Germinal center (tissue), 1 donor: ENCODE results near the gene KCNQ2.

ENCODE experiments used
- DNase-seq: peaks from one replicate; pipeline ENCODE4 v3.0.0; 2012; ENCODE audit warnings: mixed read lengths, low spot score

Gene KCNQ2

DNA sequence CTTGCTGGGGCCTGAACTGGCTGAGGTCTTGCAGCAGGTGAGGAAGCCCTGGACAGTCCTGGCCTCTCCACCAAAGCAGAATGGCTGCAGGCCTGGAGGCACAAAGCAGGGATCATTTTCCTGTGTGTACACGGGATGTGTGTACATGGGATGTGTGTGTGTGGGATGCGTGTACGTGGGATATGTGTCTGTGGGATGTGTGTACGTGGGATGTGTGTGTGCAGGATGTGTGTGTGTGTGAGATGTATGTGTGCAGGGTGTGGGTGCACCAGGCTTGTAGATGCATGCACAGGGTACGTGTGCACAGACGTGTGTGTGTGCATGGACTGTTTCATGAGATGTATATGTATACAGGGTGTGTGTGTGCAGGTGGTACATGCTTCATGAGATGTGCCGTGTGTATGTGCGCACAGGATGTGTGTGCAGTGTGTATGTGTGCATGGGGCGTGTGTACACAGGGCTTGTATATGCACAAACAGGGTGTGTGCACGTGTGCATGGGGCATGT lies 103.4 kb downstream of the KCNQ2 start:
- no peak for DNase-seq

DNA sequence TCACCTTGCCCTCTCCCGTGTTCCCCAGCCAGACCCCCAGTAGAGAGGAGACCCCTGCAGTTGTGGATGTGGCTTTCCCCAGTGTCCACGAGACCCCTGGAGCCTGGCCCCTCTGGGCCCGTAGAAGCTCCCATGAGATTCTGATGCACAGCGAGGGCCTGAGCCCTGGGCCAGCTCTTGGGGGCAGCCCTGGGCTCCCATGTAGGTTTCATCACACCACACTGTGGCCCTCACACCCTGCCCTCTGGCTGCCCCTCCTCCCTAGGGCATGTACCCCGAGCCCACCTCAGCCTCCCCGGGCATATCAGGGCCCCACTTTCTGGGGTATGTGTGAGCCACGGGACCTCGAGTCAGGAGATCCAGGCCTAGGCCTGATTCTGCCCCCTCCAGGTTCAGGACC lies 104.3 kb downstream of the KCNQ2 start:
- DNase-seq, result no peak

DNA sequence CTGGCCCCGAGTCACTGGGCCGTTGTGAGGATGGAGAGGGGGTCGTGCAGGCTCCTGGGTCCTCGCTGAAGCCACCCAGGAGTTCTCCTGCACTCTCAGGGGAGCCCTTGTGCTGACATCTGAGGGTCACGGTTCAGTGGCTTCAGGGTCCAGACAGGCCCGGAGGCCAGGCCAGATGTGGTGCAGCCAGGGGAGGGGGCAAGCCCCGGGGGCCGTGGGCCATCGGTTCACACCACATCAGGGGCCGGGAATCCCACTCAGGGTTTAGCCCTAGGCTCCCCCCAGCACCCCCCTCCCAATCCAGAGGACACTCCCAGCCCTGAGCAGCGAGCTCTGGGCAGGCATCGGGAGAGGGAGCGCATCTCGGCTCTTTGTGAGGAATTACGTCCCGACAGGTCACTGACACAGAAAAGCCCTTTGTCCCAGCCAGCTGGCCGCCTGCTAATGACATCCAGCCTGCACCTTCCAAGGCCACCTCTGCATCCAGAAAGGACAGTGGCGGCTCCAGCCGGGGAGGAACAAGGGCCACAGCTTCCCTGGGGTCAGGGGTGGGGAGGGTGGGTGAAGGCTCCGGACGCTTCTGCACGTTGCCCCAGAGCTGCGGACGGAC lies 104.9 kb downstream of the KCNQ2 start:
- DNase-seq, result no peak

DNA sequence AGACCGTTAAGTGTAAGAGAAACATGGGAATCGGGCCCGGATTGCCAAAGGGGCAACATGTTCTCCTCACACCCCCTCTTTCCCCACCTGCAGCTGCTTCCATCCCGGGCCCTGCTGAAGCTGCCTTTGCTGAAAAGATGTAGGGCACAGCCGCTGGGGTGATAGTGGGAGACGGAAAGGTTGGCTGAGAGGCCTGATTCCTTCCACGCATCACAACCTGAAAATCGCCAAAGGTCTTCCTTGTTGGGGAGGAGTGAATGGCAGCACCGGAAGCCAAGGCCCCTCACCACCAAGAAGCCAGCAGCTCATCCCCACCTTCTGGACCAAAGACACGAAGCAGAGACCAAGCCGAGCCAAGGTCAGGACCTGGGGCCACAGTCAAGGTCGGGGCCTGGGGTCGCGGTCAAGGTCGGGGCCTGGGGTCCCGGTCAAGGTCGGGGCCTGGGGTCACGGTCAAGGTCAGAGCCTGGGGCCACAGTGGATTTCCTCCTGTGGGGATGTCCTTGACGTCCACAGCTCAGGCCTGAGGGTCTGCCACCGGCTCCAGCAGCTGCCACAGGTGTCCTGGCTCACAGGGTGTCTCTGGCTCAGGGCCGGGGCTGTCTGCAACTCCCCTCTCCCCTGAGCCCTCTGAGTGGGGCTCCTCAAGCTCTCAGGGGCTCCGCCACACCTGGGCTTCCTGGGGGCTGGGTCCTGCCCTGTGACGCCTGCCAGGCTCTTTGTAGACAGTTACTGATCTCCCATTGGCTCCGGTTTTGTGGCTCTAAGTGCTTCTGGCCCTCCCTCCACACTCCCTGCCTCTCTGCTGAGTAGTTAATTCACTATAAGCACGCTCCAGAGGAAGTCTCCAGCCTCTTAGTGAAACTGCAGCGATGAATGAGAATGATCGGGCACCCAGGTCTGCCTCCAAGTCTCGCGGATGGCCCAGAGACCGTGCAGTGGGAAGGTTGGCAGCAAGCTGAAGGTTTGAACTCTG lies 105.8 kb downstream of the KCNQ2 start:
- DNase-seq, result no peak

DNA sequence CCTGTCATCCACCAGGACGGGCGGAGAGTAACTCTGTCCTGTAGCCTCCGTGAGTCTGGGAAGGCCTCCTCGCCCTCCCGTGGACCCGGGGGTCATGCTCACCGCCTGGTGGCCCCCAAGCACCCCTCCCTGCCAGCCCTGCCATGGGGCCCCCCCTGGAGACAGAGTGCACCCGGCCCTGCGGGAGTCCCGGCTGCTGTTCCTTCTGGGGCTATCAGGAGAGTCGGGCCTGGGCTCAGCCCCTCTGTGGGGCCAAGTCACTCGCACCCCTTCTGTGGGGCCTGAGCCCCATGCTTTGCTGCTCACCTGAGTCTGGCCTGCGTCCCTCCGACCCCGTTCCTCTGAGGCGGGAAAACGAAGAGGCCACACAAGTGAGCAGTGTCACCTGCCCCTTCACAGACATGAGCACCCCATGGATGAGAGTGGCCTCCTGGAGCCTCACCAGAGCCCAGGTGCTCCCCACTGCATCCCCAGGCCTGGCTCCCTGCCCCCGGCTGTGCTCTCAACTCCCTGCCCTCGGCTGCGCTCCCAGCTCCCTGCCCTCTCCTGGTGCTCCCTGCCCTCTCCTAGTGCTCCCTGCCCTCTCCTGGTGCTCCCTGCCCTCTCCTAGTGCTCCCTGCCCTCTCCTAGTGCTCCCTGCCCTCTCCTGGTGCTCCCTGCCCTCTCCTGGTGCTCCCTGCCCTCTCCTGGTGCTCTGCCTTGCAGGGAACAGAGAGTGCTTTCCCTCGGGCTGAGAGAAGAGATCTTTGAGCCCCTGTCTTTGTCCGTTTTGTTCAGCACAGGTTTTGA lies 106.7 kb downstream of the KCNQ2 start:
- DNase-seq, result no peak

DNA sequence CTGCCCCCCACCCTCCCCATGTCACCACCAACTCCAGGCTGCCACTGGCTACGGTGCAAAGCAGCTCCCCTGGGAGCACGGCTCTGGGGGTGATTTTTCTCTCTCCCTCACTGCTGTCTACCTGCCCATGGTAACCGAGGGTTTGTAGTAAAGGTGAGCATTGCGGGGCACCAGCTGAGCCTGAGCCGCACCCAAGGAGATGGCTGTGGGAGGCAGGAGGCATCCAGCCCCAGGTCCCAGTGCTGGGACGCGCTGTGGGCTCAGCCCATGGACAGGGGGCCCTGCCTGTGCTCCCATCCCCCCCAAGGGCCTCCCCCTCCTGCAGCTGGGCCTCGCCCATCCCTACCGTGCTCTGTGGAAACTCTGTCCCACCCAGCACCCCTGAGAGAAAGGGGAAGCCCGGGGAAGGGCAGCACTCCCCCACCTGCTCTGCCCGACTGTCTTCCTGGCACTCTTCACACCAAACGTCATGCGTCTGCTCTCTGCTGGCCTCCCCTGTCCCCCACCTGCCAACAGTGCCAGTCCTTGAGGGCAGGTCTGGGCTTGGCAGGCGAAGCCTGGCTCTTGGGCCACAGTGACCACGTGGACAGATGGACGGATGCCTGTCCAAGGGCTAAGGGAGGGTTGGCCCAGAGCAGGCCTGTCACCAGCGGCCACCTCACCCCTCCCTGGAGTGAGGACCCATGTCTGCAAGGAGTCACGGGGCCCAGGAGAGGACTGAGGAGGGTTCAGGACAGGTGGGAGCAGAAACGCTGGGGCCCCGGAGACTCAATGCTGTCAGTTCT lies 107.5 kb downstream of the KCNQ2 start:
- no peak for DNase-seq

DNA sequence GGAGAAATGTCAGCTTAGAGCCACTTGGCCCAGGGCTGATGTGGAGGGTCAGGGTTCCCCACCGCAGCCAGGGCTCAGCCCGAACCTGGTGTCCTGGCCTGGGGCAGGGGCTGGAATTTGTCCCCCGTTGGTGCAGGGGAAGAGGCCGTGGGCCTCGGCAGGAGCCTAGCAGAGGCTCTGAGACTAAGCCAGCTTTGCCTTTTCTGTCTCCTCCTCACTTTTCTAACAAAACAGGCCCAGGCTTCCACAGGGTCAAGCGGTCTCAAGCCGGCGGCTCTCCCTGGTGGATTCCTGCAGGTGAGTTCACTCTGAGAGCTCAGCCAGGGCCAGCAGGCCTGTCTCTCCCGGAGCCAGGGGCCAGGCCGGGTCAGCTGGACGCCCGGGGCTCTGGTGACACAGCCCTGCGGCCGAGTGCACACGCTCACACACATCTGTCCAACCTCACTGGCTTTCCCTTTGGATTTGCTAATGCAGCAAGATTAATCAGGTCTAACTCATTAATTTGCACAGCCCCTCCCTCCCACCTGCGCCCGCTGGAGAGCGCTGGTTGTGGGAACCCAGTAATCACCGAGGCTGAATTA lies 108.4 kb downstream of the KCNQ2 start:
- no peak for DNase-seq

DNA sequence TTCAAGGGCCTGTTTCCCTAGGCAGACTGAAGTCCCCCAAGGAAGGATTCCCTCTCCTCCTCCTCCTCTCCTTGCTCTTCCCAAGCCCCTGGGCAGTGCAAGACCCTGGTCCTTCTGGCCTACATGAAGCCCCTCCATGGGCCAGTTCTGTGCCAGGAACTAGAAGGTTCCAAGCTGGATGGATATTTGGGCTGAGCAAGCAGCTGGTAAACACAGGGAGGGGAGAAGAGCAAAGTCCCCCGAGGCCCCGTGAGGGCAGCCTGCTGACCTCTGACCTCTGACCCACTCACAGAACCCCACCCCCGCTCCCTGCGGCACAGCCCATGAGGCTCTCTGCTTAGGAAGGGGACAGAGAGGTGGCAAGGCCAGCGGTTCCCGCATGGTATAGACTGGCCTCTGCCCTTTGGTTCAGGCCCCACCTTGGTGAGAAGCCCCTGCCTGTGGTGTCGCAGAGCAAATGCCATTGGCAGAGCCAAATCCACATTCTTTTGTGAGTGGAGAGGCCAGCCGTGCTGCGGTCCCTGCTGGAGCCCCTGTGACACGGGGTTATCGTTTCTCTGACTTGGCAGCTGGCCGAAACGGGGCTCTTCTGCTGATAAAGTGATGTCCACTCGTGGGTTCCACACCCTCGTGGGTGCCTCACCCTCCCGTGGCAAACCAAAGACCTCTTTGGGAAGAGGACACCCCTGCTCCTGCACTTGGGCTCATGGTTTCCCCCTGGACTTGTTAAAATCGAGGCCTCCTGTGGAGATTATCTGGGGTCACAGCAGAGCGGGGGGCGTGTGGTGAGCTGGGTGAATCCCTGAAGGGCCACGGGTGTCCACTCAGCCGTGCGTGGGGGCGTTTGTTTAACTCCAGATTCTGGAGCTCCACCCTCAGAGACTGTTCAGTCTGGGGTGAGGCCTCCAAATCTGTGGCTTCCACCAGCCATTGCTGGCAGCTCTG lies 109.2 kb downstream of the KCNQ2 start:
- no peak for DNase-seq

DNA sequence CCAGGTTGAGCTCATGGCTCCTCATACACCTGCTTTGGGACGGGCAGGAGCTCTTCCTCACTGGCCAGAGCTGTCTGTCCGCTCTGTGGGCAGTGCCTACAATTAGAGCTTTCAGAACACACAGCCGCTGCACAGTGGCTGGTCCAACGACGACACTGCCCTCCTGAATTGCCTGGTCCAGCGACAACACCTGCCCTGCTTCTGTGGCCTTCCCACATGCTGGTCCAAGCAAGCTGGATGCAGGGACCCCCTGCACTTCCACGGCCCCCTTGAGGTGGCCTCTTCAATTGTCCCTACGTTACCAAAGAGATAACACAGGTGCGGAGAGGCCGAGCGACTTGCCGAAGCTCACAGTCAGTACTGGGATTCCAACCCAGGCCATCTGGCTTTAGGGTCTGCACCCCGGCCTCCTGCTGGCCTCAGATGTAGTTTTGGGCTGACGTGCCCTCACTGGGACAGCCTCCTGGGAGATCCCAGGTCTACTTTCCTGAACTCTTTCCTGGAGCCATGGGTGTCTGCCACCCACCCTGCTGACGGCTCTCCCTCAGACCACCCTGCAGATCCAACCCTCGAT lies 109.9 kb downstream of the KCNQ2 start:
- no peak for DNase-seq

DNA sequence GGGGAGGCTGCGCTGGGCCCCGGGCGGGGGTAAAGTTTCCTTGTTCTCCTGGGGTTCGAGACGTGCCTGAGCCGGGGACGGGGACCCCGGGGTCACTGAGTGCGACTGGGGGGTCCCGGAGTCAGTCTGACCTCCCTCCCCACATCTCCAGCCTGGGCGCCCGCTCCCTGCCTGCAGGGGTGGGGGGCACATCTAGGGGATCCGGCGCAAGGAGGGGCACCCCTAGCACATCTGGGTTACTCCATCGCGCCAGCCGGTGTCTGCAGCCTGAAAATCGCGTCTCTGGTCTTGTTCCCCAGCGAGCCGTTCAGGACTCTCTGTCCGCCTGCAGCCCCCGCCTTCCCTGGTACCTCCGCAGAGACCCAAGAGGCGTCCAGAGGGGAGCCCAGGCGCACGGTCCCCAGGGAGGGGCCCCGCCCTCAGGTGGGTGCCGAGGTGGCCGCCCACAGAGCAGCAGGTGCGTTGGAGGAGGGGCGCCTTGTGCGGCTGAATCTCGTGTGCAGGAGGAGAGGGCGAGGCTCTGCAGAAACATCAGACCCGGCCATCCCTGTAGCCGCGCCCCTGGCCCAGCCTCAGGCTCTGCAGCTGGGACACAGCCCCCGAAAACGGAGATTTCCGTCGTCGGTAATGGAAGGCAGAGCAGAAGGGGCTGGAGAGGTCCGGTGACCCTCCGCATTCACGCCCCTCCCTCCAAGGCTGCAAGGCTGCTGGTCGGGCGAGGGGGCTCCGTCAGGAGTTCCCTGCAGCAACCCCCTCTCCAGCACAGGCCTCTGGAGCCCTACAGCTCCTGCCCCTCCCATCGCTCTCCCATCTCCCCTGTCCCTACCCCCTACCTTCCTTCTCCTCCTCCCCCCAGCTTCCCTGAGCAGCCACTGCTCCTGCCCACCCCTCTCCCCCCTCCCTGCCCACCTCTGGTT lies 110.7 kb downstream of the KCNQ2 start:
- DNase-seq, result no peak

DNA sequence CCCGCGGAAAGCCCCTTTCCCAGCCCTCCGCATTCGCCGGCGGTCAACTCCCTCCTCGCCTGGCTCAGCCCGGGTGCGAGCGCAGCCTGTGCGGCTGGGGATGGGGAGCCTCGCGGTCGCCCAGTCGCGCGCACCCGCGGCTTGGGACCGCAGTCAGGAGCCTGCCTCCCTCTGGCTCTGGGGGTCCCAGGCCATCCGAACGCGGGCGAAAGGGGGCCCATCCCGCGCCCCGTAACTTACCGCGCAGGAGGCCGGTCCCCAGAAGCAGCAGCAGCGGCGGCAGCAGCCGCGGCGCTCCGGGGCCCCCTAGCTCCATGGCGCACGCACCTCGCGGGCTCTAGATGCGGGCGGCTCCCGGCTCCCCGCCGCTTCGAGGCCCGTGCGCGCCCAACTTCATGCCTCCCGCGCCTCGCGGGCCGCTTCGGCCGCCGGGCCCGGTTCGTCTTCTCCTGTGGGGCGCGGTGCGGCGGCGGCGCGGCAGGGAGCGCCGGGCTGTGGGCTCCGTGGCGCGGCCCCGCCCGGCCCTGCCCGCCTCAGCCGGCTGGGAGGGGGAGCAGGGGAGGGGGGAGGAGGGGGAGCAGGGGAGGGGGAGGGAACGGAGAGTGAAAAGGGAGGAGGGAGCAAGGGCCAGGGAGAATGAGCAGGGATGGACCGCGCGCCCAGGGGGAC lies 111.5 kb downstream of the KCNQ2 start, which contains the start of gene CHRNA4:
CHRNA4 (minus strand) TSS at position 500 of the 669 bp plus-strand sequence; CDS start at position 316, 184 bp downstream.
- no peak for DNase-seq

DNA sequence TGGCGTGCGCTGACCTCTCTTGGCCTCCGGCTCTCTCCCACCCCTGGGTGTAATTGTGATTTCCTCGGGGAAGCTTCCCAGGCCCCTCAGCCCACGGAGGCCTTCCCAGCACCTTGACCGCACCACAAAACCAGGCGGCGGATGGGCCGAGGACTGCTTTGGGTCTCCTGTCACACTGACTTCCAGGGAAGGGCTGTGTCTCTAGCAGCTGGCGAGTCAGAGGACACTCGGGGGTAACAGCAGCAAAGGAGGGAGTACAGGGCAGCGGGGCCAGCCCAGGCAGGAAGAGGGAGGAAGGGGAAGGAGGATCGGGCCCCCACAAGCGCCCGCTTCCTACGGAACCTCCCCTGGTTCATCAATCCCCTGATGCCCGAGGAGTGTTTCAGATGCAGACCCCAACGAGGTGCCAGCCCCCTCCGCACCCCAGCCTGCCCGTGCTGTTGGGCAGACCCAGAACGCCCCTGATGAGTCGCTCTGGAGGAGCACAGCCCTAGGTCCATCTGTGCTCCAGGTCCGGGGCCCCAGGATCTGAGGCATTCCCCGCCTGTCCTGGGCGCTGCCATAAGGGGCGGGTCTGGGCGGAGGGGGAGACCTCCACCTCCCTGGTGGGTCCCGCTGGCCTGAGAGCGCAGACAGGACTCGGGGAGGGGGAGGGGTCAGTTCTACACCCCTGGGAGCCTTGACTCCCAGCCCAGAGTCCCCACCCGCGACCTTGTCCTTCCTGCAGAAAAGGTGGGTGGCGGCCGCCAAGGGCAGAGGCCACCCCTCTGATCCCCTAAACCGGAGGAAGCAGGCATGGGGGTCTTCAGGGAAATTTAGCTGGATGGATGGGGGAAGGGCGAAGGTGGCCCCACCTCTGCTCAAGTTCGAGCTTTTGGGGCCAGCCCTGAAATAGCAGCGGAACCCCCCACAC lies 112.3 kb downstream of the KCNQ2 start:
- DNase-seq, result no peak

DNA sequence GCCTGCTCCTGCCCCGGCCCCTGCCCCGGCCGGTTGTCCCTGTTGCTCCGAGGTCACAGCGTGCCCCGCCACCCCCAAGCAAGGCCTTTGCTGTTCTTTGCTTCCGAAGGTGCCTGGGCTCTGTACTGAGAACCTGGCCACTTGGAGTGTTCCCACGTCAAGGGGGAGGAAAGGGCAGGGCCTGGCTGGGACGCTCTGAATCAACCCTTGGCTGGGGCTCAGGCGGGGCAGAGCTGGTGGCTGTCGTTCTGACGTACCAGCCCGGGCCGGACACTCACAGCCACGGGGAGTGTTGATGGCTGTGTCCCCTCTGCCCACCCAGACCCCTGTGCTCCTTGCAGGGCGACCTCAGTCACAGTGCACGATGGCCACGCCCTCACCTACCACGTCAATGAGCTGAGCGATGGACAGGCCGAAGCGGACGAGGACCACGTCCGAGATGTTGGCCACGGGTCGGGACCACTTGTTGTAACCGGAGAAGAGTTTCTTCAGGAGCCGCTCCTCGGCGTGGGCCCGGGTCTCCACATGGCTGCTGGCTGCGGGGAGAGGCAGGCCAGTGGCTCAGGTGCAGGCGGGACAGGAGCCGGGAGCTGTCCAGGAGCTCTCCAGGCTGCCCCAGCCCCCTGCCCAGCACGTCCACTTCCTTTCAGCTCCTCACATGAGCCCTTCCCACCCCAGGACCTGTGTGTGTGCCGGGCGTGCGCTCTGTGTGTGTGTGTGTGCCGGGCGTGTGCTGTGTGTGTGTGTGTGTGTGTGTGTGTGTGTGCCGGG lies 113.1 kb downstream of the KCNQ2 start:
- no peak for DNase-seq

DNA sequence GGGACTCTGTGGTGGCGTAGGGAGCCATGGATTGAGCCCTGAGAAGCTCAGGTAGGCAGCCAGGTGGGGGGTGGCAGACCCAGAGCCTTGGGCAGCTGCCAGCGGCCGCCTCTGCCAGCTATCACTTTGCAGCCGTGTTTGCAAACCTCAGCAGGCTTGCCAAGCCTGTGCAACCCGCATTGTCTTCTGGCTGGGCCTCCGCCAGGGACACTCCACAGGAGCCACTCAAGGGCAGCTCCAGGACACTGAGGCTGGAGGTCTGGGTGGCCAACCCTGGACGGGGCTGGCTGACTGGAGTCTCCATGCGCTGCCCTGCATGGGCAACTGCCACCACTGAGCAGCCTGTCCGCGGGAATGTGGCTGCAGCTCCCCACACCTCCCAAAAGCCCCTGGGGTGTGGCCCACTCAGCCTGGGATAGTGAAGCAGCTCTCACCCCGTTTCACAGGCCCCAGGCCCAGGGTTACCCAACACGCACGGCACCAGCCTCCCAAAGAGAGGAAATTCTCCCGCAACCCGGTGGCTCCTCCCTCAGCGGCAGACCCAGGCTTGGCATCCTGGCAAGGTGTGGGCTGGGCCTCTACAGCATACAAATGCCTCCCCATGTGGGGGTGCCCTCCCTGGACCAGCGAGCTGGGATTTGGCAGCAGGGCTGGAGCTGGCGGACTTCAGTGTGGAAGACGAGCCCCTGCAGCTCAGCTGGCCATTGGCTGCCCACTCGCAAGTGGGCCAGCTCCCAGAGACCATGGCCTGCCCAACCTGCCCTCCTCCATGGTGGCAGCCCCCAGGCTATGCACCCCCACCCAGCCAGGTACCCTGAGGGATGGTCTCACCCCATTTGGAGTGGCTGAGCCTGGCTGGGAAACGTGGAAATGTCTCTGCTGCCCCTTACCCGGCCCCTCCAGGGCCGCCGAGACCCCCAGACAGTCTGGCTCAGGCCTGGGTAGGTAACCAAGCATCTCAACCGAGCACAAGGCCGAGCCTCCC lies 114.2 kb downstream of the KCNQ2 start:
- no peak for DNase-seq
